ENCODE measurements around the gene GALNT18.

Gene GALNT18

GRCh38 chr11:11267312-11267711 is 354.5 kb downstream of the GALNT18 start:
- no peak for DNase-seq

DNA sequence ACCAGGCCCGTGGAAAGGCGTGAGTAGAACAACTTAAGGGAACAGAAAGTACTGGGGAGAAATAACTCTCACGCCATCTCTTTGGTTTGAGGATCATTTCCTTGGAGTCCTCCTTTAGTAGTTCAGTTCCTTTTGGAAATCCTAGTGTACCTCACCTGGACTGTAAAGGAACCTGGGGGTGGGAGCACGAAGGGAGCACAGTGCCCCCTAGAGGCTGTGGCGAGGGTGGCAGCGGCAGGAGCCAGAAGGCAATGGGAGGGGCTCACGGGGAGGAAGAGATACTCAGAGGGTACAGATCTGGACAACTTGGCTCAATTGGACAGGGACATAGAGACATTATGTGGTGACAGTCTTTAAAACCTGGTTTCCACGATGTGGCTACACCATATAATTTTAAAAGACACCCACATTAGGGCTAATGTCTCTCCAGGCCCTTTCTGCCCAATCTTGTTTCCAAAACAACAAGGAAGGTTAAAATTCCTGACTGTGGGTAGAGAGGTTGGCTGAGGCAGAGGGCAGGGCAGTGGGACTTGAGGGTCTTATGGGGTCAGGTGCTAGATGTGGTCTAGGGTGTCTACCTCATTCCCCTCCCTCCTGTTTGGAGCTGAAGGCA is 355.7 kb downstream of the GALNT18 start:
- DNase-seq = no peak

DNA sequence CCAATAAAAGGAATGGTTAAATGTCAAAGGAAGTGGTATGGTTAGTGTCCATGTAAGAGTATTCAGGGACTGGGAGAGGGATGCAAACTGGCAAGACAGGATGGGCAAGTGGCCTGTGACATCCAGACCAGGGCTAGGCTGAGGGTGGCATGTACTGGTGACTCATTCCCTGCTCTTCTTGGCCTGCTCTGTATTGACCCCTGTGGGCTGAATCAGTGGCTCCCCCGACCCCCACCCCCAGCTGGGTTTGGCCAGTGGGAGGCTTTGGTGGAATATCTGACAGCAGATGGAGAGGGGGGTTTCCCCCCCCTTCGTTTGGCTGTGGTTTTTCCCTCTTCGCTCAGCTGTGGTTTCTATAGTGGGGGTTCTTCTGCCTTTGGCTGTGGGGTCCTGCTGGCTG is 356.5 kb downstream of the GALNT18 start:
- no peak for DNase-seq

DNA sequence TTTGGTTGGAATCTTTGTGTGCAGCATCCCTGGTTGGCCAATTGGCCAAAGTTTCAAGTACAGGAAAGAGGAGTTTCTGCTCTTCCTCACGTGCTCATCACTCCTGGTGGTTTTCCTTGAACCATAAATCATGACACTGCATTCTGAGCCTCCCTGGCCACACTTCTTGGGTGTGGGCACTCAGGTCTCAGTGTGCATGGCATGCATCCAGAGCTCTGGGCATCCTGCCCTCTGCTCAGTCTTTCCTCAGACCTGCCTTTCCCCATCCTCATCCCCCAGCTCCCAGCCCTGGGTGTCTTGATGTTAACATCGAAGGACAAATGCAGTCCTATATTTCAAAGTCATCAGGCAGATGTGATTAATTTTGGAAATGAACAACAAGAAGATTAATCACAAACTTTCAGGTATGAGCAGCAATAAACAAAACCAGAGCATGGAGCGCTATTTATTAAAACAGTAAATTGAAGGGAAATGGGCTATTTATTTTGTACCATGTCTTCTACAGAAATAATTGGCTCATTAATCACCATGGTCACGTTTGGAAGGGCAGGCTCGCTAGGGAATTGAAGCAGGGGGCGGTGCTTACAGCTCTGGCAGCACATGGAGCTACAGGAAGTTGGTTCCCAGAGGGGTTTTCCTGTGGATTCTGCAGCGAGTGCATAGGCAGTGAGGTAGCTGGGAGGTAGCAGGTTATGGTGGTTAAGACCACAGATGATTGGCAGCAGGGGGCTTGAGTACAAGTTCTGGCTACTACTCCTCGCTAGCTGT is 358.4 kb downstream of the GALNT18 start:
- DNase-seq = no peak

- DNase-seq = no peak
Observed at GRCh38 chr11:11262171-11262920, 359.5 kb downstream of the GALNT18 start.

DNA sequence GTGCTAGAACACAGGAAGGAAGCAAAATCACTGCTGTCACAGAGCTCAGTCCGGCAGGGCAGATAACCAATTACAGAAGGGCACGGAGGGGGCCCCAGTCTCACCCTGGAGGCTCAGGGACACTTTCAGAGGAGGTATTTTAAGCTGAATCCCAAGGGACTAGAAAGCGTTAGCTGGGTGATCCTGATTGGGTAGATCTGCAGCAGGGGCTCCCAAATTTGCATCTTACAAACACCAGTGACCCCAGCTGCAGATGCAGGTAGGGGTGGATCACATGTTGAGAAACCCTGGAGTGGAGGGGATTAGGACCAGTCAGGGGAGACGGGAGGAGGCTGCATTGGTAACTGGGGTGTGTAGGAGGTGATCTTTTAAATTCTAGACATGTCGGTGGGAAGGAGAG is 360.2 kb downstream of the GALNT18 start:
- no peak for DNase-seq

DNA sequence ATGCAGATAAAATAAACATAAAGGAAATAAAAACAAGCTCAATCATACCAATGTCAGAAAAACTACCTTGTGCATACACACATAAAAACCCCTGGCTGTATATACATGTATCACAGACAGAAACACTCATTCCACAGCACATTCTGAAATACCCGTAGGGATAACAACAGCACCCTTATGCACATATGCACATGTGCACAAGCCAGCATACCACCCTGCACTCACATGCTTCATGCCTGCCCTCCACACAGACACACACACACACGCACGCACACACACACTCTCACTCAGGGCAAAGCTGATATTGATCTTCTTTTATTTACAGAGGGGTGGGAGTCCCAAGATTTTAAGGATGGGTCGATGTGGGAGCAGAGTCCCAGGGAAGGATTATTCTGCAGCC is 360.9 kb downstream of the GALNT18 start:
- DNase-seq = no peak

DNA sequence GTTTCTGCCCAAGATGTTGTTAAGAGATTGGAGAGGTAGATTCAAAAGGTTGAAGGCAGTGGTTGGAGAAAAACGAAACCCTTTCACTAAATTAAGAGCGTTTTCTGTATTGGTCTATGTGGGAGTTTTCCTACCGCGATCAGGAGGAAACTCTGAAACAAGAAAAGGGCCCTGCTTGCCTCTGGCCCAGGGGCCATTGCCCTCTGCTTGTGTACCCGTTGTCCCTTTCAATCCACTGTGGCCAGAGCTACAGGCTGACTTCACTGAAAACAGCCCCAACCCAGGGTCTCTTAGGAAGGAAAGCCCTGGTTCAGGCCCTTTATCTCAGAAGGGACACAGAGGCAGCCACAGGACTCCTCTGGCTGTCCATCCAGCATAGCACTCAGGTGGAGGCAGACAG is 367.8 kb downstream of the GALNT18 start:
- no peak for DNase-seq

DNA sequence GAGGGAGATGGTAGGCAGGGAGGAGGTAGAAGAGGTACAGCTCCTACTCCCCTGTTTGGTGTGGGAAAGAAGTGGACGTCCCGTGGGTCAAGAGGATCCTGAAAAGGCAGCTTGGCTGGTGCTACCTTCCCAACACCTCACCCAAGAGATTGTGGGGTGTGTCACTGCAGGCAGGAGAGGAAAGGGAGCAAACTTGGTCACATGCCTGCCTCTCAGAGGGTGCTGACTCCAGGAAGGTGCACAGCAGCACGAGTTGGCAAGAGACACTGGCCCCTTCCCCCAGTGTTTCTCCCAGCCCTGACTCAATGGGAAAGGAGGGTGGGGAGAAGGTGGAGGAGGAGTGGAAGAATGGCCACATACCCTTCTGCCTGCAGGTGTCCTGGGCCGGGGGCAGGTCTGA is 368.3 kb downstream of the GALNT18 start:
- DNase-seq = no peak

DNA sequence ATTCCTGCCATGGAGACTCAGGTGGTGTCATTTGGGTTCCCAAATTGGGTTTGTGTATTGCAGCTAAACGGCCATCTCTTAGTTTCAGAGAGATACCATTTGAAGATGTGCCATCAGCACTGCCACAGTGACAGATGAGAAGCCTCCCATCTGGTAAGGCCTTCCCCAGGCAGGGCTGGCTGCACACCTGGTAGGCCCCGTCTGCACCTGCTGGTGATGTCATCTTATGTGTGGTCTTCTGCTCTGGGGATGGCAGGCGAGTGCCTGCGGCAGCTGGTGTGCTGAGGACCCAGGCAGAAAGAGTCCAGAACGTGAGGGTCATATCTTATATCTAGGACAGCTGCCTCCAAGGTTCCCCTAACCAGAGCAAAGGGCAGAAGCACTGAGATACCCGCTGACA is 369.4 kb downstream of the GALNT18 start:
- no peak for DNase-seq

GRCh38 chr11:11251394-11251970 is 370.3 kb downstream of the GALNT18 start:
- no peak for DNase-seq

DNA sequence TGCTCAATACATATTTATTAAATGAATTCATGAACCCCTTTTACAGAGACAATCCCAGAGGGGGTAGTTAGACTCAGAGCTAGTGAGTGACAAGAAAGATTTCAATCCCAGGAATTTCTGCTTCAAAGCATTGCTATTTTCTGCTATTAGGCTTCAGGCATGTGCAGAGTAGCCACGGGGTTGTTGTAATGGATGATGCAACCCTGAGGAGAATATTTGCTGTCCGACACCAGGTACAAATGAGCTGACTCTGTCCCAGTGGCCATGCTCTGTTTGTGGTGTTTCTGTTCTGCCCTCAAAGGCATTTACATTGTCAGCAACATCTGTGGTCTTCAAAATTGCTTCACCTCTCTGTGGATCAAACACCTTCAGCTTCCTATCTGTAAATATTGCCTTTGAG is 371.3 kb downstream of the GALNT18 start:
- no peak for DNase-seq

GRCh38 chr11:11247576-11247975 is 374.2 kb downstream of the GALNT18 start:
- DNase-seq = no peak

GRCh38 chr11:11247086-11247485 is 374.7 kb downstream of the GALNT18 start:
- no peak for DNase-seq

DNA sequence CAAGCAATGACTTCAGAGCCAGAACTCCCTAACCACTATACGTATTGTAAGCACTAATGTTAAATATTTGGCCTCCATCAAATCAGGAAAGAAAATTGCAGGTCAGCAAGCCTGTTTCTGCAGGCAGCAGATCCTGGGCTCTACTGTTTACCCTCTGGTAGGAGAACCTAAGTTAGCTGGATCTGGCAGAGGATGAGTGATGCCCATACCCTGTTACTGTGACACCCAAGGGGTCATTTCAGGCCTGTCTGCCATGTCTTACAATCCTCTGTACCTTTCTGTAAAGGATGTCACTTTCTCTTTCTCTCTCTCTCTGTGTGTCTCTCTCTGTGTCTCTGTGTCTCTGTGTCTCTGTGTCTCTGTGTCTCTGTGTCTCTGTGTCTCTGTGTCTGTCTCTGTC is 375.6 kb downstream of the GALNT18 start:
- no peak for DNase-seq

- DNase-seq = no peak
Observed at GRCh38 chr11:11245453-11245852, 376.4 kb downstream of the GALNT18 start.

GRCh38 chr11:11244470-11245080 is 377.2 kb downstream of the GALNT18 start:
- DNase-seq = no peak

DNA sequence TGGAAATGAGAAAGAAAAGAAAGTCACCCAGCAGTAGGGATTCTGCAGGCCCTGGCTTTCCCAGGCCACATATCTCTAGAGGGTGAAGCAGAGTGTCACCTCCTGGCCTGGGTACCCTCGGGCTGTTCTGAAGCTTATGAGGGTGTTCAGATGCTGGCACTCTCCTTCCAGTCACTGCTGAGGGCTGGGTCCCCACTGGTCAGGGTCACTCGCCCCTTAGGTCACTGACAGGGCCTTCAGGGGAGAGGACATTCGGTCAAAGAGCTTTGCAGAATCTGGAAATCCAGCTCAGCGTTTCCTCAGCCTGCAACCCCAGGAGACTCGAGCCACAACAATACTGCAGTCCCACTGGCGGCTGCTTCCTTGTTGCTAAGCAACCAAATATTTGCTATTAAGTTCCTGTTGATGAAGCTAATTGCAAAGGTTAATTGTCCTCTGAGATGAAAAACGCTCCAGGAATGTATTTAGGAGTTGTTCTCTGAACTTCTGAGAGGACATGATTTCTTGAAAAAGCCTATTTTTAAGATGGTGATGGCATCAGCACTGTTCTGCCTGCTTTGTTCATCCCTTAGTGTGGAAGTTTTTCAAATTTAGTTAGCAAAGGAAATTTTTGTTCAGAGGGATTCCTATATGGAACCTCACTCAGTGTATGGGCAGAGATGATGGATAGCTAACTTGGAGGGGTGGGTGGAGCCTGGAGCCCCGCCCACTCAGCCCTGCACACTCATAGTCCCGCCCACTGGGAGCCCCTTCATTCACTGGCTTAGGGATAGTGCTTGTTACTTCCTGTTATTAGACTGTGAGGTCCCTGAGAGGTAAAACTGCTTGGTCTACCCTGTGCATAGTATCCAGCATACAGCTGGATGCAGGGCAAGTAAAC is 378.0 kb downstream of the GALNT18 start:
- DNase-seq = peak; percentile 46

GRCh38 chr11:11243209-11243589 is 378.6 kb downstream of the GALNT18 start:
- DNase-seq = no peak

- no peak for DNase-seq
Observed at GRCh38 chr11:11241284-11241683, 380.5 kb downstream of the GALNT18 start.

DNA sequence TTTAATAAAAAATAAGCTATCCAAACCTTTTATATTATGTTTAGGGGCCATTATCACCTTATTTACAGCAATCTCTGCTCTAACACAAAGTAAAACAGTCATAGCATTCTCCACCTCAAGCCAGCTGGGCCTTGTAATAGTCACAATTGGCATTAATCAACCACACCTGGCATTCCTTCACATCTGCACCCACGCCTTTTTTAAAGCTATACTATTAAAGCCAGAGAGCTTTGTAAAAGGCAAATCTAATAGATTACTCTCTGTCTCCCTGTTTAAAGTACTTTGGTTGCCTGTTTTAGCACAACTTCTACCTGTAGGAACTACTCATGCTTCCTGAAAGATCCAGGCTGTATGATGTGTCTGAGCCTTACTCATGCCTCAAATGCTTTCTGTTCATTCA is 381.8 kb downstream of the GALNT18 start:
- DNase-seq = no peak

All from right kidney (tissue), 1 donor.